Measurements from ENCODE around the gene MED15. TPM values are rescaled to one million over a fixed set of nuclear protein-coding genes. Genes with fewer than 3 reads are reported as not detected.

MED15 gene
- total and polyA plus RNA-seq, 12 donors: 22.5 to 203 (median 82.2) TPM

DNA sequence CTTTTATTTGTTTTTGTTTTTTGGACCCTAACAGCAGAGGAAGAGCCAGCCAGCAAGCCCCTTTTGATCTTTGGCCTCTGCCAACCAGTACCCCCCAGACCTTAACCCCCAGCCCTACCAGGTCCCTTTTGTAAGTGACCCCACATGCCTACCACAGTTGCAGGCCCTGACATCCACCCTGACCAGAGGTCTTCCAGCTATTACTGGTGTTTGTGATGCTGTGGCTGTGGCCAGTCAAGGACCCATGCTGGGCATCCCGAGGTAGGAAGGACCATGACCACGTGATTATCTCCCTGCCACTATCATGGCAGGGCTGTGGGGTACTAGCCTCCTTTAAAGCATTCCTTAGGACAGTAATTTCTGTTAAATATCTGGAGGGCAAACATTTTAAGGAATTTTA is 9.0 kb downstream of the MED15 start:
- no peaks in the 10 kb centered on the region for H3K9me3 ChIP-seq (replicated peaks in 1 of 3)
- H3K27me3 ChIP-seq: no peaks in the 10 kb centered on the region
- H3K4me3 ChIP-seq: no peak overlapping the region
- no peak for TF ChIP-seq POLR2A (IDR thresholded peaks at IDR 0.05)
- TF ChIP-seq, protein P1, sequence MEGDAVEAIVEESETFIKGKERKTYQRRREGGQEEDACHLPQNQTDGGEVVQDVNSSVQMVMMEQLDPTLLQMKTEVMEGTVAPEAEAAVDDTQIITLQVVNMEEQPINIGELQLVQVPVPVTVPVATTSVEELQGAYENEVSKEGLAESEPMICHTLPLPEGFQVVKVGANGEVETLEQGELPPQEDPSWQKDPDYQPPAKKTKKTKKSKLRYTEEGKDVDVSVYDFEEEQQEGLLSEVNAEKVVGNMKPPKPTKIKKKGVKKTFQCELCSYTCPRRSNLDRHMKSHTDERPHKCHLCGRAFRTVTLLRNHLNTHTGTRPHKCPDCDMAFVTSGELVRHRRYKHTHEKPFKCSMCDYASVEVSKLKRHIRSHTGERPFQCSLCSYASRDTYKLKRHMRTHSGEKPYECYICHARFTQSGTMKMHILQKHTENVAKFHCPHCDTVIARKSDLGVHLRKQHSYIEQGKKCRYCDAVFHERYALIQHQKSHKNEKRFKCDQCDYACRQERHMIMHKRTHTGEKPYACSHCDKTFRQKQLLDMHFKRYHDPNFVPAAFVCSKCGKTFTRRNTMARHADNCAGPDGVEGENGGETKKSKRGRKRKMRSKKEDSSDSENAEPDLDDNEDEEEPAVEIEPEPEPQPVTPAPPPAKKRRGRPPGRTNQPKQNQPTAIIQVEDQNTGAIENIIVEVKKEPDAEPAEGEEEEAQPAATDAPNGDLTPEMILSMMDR (IDR thresholded peaks at IDR 0.05): no peak
- no peak for DNase-seq
- H3K36me3 ChIP-seq (replicated peaks in 1 of 2): peaks cover 0 to 26% of the 10 kb centered on the region in 2 donors
- WGBS, 4 donors: 66 to 85% (median 75%) methylated on average over 2 of the region's 2 CpGs
- peaks cover 45 to 68% of the 10 kb centered on the region in 2 donors for H3K4me1 ChIP-seq (replicated peaks in 1 of 2)
- intact Hi-C loops (cut with DNase I): loop anchor here in 1 of 2 donors (10.0 kb wide), 1 partner anchor 48 kb away; no protein-coding TSS in a partner anchor
- no peak overlapping the region for H3K27ac ChIP-seq

DNA sequence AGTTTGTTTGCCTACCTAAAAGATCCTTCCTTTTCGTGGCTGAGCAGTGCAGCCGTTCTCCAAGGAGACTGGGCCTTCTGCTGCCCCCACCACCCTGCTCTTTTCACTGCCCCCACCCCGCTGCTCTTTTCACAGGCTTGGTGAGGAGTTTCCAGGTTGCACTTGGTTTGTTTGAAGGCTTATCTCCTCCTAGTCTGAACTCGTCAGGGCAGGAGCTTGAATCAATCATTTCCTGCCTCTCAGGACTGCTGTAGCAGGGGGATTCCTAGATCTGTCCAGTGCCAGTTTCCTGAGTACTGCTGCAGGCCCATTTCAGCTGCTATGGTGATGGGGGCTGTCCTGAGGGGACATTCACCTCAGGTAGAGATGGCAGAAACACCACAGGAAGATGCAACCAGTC is 10.0 kb downstream of the MED15 start:
- TF ChIP-seq POLR2A (IDR thresholded peaks at IDR 0.05): no peak
- TF ChIP-seq, protein P1 (IDR thresholded peaks at IDR 0.05): no peak
- intact Hi-C loops (cut with DNase I): loop anchor here in 1 of 2 donors (10.0 kb wide), 1 partner anchor 47 kb away; no protein-coding TSS in a partner anchor
- DNase-seq: no peak

DNA sequence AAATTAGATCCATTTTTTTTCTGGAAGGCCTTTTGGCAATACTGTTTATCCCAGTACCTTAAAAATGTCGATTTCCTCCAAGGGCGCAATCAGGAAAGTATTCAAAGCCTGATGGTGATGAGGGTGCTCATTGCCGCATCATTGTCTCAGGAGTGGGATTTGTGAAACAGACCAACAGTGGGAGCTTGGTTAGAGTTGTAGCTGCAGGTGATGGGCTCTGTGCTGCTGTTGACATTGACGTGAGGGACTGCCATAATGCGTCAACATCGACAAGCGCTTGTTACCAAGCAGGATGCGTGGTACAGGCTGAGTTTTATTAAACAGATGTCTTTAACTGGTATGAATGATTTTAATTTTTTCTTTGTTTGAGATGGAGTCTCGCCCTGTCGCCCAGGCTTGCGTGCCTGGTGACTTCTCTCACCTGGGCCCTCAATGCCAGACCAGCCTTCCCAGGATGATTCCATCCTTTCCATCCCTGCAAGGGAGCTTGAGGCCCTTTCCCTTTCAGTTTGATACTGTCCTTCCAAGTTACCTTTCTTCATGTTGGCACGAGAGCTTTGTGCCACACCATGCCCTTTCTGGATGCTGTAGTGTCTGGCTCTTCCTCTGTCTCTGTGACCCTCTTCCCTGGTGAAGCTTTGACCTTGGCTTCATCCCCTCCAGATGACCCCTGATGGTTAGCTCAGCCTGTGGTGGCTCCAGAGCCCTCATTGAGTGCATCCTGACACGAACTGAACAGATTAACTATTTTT is 10.6 kb downstream of the MED15 start:
- no peak for DNase-seq
- intact Hi-C loops (cut with DNase I): loop anchor here in 1 of 2 donors (10.0 kb wide), 1 partner anchor 47 kb away; no protein-coding TSS in a partner anchor

More for the DNA sequence above, 10.0 kb downstream of the MED15 start:
- peak overlapping the region in 1 of 5 donors; percentile 38 for H3K27ac ChIP-seq
- H3K4me1 ChIP-seq (replicated peaks in 1 of 2): peaks cover 40 to 59% of the 10 kb centered on the region in 2 donors
- H3K4me3 ChIP-seq: no peak overlapping the region
- peaks cover 0 to 26% of the 10 kb centered on the region in 2 donors for H3K36me3 ChIP-seq (replicated peaks in 1 of 2)
- no peaks in the 10 kb centered on the region for H3K27me3 ChIP-seq
- H3K9me3 ChIP-seq (replicated peaks in 1 of 3): no peaks in the 10 kb centered on the region
- WGBS, 4 donors: 37 to 63% (median 59%) methylated on average over 3 to 4 of the region's 4 CpGs

GRCh38 chr22:20519558-20519957 is 12.1 kb downstream of the MED15 start:
- Histone ChIP-seq H3K27ac (peak overlapping the region in 3 of 5 donors; percentile 11 to 77 (median 61)), H3K27me3 (no peaks in the 10 kb centered on the region), H3K4me3 (no peak overlapping the region), H3K36me3 (replicated peaks in 1 of 2) (peaks cover 0 to 18% of the 10 kb centered on the region in 2 donors), H3K4me1 (replicated peaks in 1 of 2) (peaks cover 47 to 66% of the 10 kb centered on the region in 2 donors), H3K9me3 (replicated peaks in 1 of 3) (no peaks in the 10 kb centered on the region)
- intact Hi-C loops (cut with DNase I): loop anchor here in 1 of 2 donors (10.0 kb wide), 1 partner anchor 45 kb away; no protein-coding TSS in a partner anchor
- TF ChIP-seq POLR2A (IDR thresholded peaks at IDR 0.05): no peak
- TF ChIP-seq, protein P1 (IDR thresholded peaks at IDR 0.05): no peak
- DNase-seq: no peak
- 65 to 73% (median 69%) methylated on average over 4 of the region's 4 CpGs for WGBS, 4 donors

More for the DNA sequence above, 10.6 kb downstream of the MED15 start:
- Histone ChIP-seq H3K36me3 (replicated peaks in 1 of 2) (peaks cover 0 to 26% of the 10 kb centered on the region in 2 donors), H3K4me3 (no peak overlapping the region), H3K4me1 (replicated peaks in 1 of 2) (peaks cover 41 to 63% of the 10 kb centered on the region in 2 donors), H3K27ac (peak overlapping the region in 1 of 5 donors; percentile 38), H3K9me3 (replicated peaks in 1 of 3) (no peaks in the 10 kb centered on the region), H3K27me3 (no peaks in the 10 kb centered on the region)
- no peak for TF ChIP-seq POLR2A (IDR thresholded peaks at IDR 0.05)
- TF ChIP-seq, protein P1 (IDR thresholded peaks at IDR 0.05): no peak
- WGBS, 4 donors: 76 to 90% (median 86%) methylated on average over 5 to 13 of the region's 13 CpGs
